ENCODE data around the gene TRAPPC3L.
A peak's percentile ranks its signal among the peaks of the same experiment; 100 is the strongest.

The TRAPPC3L gene

GRCh38 chr6:116545651-116546050, at the start of gene TRAPPC3L:
TRAPPC3L (minus strand) TSS chr6:116545684; CDS start chr6:116545514, 170 bp downstream.
- DNase-seq = no peak

- DNase-seq = no peak
Measured at GRCh38 chr6:116595247-116595646, 49.8 kb upstream of the TRAPPC3L start.

GRCh38 chr6:116586738-116587137, 41.3 kb upstream of the TRAPPC3L start:
- no peak for DNase-seq

- no peak for DNase-seq
Measured at GRCh38 chr6:116586276-116586675, 40.8 kb upstream of the TRAPPC3L start.

- no peak for DNase-seq
Measured at GRCh38 chr6:116580198-116580597, 34.7 kb upstream of the TRAPPC3L start.

- no peak for DNase-seq
Measured at GRCh38 chr6:116579143-116579542, 33.7 kb upstream of the TRAPPC3L start.

- no peak for DNase-seq
Measured at GRCh38 chr6:116578335-116578734, 32.9 kb upstream of the TRAPPC3L start.

GRCh38 chr6:116577486-116577885, 32.0 kb upstream of the TRAPPC3L start:
- DNase-seq = no peak

GRCh38 chr6:116575227-116575626, 29.7 kb upstream of the TRAPPC3L start:
- no peak for DNase-seq

GRCh38 chr6:116572162-116572561, 26.7 kb upstream of the TRAPPC3L start:
- no peak for DNase-seq

GRCh38 chr6:116571683-116572000, 26.2 kb upstream of the TRAPPC3L start:
- DNase-seq = no peak

- DNase-seq = peak; percentile 98
Measured at GRCh38 chr6:116570856-116571682, 25.6 kb upstream of the TRAPPC3L start, which contains the start of gene RWDD1. RWDD1 (plus strand) TSS chr6:116571504; CDS start chr6:116571583, 79 bp downstream.

GRCh38 chr6:116568821-116569755, 23.6 kb upstream of the TRAPPC3L start:
- DNase-seq = no peak

- no peak for DNase-seq
Measured at GRCh38 chr6:116568111-116568510, 22.6 kb upstream of the TRAPPC3L start.

GRCh38 chr6:116564921-116565872, 19.7 kb upstream of the TRAPPC3L start:
- DNase-seq = no peak

GRCh38 chr6:116564311-116564710, 18.8 kb upstream of the TRAPPC3L start:
- DNase-seq = no peak

GRCh38 chr6:116563830-116564229, 18.3 kb upstream of the TRAPPC3L start:
- DNase-seq = no peak

GRCh38 chr6:116562614-116563013, 17.1 kb upstream of the TRAPPC3L start:
- no peak for DNase-seq

GRCh38 chr6:116562019-116562403, 16.5 kb upstream of the TRAPPC3L start:
- no peak for DNase-seq

- DNase-seq = peak; percentile 29
Measured at GRCh38 chr6:116561377-116562018, 16.0 kb upstream of the TRAPPC3L start.

- no peak for DNase-seq
Measured at GRCh38 chr6:116560130-116560529, 14.6 kb upstream of the TRAPPC3L start.

- peak; percentile 58 for DNase-seq
Measured at GRCh38 chr6:116557893-116558292, 12.4 kb upstream of the TRAPPC3L start.

All from DMS153 (cell line).